Measurements from ENCODE around the gene RASD2.

Gene RASD2

GRCh38 chr22:35519306-35520000, 21.2 kb upstream of the RASD2 start:
- DNase-seq = no peak

- DNase-seq = no peak
Measured at GRCh38 chr22:35521358-35522224, 19.0 kb upstream of the RASD2 start.

- no peak for DNase-seq
Measured at GRCh38 chr22:35522225-35523149, 18.1 kb upstream of the RASD2 start.

- DNase-seq = no peak
Measured at GRCh38 chr22:35523167-35523947, 17.3 kb upstream of the RASD2 start.

- peak; percentile 87 for DNase-seq
Measured at GRCh38 chr22:35524966-35525686, 15.5 kb upstream of the RASD2 start.

- DNase-seq = no peak
Measured at GRCh38 chr22:35525687-35526332, 14.8 kb upstream of the RASD2 start.

GRCh38 chr22:35526333-35526979, 14.2 kb upstream of the RASD2 start:
- DNase-seq = no peak

GRCh38 chr22:35528927-35529326, 11.7 kb upstream of the RASD2 start:
- DNase-seq = no peak

GRCh38 chr22:35530700-35531099, 9.9 kb upstream of the RASD2 start:
- DNase-seq = no peak

- DNase-seq = no peak
Measured at GRCh38 chr22:35531202-35531601, 9.4 kb upstream of the RASD2 start.

GRCh38 chr22:35531676-35532075, 9.0 kb upstream of the RASD2 start:
- no peak for DNase-seq

GRCh38 chr22:35533365-35534029, 7.1 kb upstream of the RASD2 start:
- DNase-seq = no peak

- no peak for DNase-seq
Measured at GRCh38 chr22:35534091-35534490, 6.5 kb upstream of the RASD2 start.

GRCh38 chr22:35537232-35537631, 3.4 kb upstream of the RASD2 start:
- no peak for DNase-seq

GRCh38 chr22:35538801-35539321, 1.8 kb upstream of the RASD2 start:
- peak; percentile 16 for DNase-seq

- no peak for DNase-seq
Measured at GRCh38 chr22:35539487-35539886, 1.1 kb upstream of the RASD2 start.

GRCh38 chr22:35539910-35540594, 579 bp upstream of the RASD2 start:
- no peak for DNase-seq

- no peak for DNase-seq
Measured at GRCh38 chr22:35541254-35541748, 670 bp downstream of the RASD2 start.
